Naive thymus-derived CD4-positive, alpha-beta T cell (primary cell): Measurements from ENCODE around the gene SMR3A. TPM values are rescaled to one million over a fixed set of nuclear protein-coding genes. Genes with fewer than 3 reads are reported as not detected.

ENCODE experiments used
- ATAC-seq: fragments of 150-1000 bp; cut with Tn5 transposase; 2 replicates; pipeline ENCODE4 v1.10.0; 2021; ENCODE audit warnings: mild to moderate bottlenecking, moderate library complexity
- CTCF ChIA-PET: fragments of 350-600 bp; sonication (Branson Sonifier 250); formaldehyde crosslinking; loops from one replicate; lab custom pipeline; 2021; ENCODE audit warnings: antibody characterized with exemption; lab: Charles Lee
- POLR2A ChIA-PET: fragments of 350-600 bp; sonication (Branson Sonifier 250); formaldehyde crosslinking; loops from one replicate; lab custom pipeline; 2021; ENCODE audit warnings: antibody characterized with exemption, inconsistent platforms; lab: Charles Lee
- DNase-seq, 9 donors: peaks; one replicate each; pipeline versions ENCODE4 v3.0.0 to v3.0.0-alpha.2; 2020 to 2022; ENCODE audit warnings: mixed read lengths in 1 of 9
- H3K27ac ChIP-seq: one replicate; pipeline ENCODE4 v1.7.0; 2013; ENCODE audit warnings: mild to moderate bottlenecking, low read depth, low read length, moderate library complexity
- H3K27me3 ChIP-seq, 2 donors: one replicate each; pipeline ENCODE4 v1.7.0; 2013; ENCODE audit warnings: low read length in 2 of 2, mild to moderate bottlenecking in 2 of 2, moderate library complexity in 2 of 2; ENCODE audit not compliant: control insufficient read depth in 2 of 2, insufficient read depth in 2 of 2
- H3K36me3 ChIP-seq, 3 experiments: 1 replicate in 2 of 3; 2 replicates in 1 of 3; pipeline ENCODE4 v1.7.0; 2013; ENCODE audit warnings: low read length in 3 of 3, mild to moderate bottlenecking in 3 of 3, moderate library complexity in 1 of 3; ENCODE audit not compliant: insufficient read depth in 3 of 3, control insufficient read depth in 2 of 3
- H3K4me1 ChIP-seq, 2 donors: one replicate each; pipeline ENCODE4 v1.7.0; 2013; ENCODE audit warnings: low read length in 2 of 2, mild to moderate bottlenecking in 2 of 2, moderate library complexity in 1 of 2; ENCODE audit not compliant: control insufficient read depth in 2 of 2, insufficient read depth in 2 of 2
- H3K4me3 ChIP-seq: 2 replicates; pipeline ENCODE4 v1.7.0; 2013; ENCODE audit warnings: mild to moderate bottlenecking, low read length
- H3K9me3 ChIP-seq, 3 experiments: 1 replicate in 2 of 3; 2 replicates in 1 of 3; pipeline ENCODE4 v1.7.0; 2013; ENCODE audit warnings: low read length in 3 of 3; ENCODE audit not compliant: control insufficient read depth in 2 of 3
- H3K27ac Mint-ChIP-seq, 9 donors: one replicate each; pipeline ENCODE4 v1.8.0; 2020 to 2022; ENCODE audit warnings: mixed read lengths in 9 of 9, mild to moderate bottlenecking in 8 of 9, moderate library complexity in 5 of 9, inconsistent platforms in 2 of 9
- H3K27me3 Mint-ChIP-seq, 5 donors: one replicate each; pipeline ENCODE4 v1.8.0; 2021 to 2022; ENCODE audit warnings: mixed read lengths in 5 of 5, mild to moderate bottlenecking in 1 of 5
- H3K36me3 Mint-ChIP-seq, 5 donors: one replicate each; pipeline ENCODE4 v1.8.0; 2020 to 2022; ENCODE audit warnings: mixed read lengths in 5 of 5, mild to moderate bottlenecking in 3 of 5, inconsistent platforms in 1 of 5
- H3K4me1 Mint-ChIP-seq, 7 donors: one replicate each; pipeline ENCODE4 v1.8.0; 2020 to 2022; ENCODE audit warnings: mixed read lengths in 7 of 7, mild to moderate bottlenecking in 3 of 7, inconsistent platforms in 1 of 7
- H3K4me3 Mint-ChIP-seq, 10 donors: one replicate each; pipeline ENCODE4 v1.8.0; 2020 to 2022; ENCODE audit warnings: mild to moderate bottlenecking in 10 of 10, mixed read lengths in 10 of 10, moderate library complexity in 6 of 10, inconsistent platforms in 2 of 10
- H3K9me3 Mint-ChIP-seq, 11 donors: one replicate each; pipeline ENCODE4 v1.8.0; 2020 to 2022; ENCODE audit warnings: mixed read lengths in 11 of 11, mild to moderate bottlenecking in 4 of 11, inconsistent platforms in 1 of 11, moderate library complexity in 1 of 11
- intact Hi-C, 2 donors: fragments of 100-400 bp; cut with micrococcal nuclease; formaldehyde crosslinking; loops; one replicate each; pipeline ENCODE4 v1.15.1; 2023
- polyA plus RNA-seq, 2 donors: library from polyadenylated mRNA; unstranded; fragments of 300-500 nt; fragmentation: Illumina TruSeq; gene quantifications; one replicate each; pipeline ENCODE4 v1.2.3, GENCODE V29; 2021
- total RNA-seq, 6 experiments: library from RNA in 5 of 6; stranded (reverse) in 5 of 6; gene quantifications; 1 replicate in 5 of 6; 2 replicates in 1 of 6; pipeline ENCODE4 v1.2.3 and lab custom pipeline; 2021 to 2026

SMR3A gene
- not detected for total RNA-seq
- polyA plus RNA-seq = not detected
- not detected for total RNA-seq (lab: John Stamatoyannopoulos, UW)

DNA sequence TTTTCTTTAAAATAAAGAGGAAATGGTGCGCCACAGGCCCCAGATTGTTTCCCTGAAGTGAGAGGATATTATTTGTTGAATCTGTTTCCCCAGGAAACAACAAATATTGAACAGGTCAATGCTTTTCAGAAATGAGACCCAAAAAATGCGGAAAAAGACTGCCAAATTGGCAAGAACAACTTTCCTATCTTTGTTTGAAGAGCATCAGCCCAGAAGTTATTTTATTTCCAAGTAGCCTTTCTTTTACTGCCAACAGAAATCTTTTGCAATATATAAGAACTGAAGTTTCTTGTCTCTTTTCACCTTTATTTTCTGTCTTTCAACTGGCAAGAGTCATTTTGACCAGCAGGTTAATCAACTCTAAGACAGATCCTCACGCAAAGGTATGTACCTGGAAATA is at the start of gene SMR3A:
SMR3A (plus strand) TSS at position 301 of the 400 bp plus-strand sequence. CDS start 1,356 bp downstream, outside the sequence.
- no peak for ATAC-seq
- CTCF ChIA-PET = no interaction called here
- peaks cover 0 to under 1% (median 0%) of the 10 kb centered on the region in 5 donors for H3K27me3 Mint-ChIP-seq
- Histone ChIP-seq H3K4me1 (no peaks in the 10 kb centered on the region), H3K9me3 (no peaks in the 10 kb centered on the region), H3K4me3 (no peak within 1 kb of the TSS), H3K27me3 (no peaks in the 10 kb centered on the region), H3K27ac (no peak within 1 kb of the TSS), H3K36me3 (no peaks in the 10 kb centered on the region)
- H3K4me1 Mint-ChIP-seq = no peaks in the 10 kb centered on the region
- H3K9me3 Mint-ChIP-seq = peaks cover 0 to under 1% (median 0%) of the 10 kb centered on the region in 11 donors
- DNase-seq = no peak
- no peak within 1 kb of the TSS for H3K27ac Mint-ChIP-seq
- no peak within 1 kb of the TSS for H3K4me3 Mint-ChIP-seq
- H3K36me3 Mint-ChIP-seq = no peaks in the 10 kb centered on the region
- POLR2A ChIA-PET = no interaction called here
- intact Hi-C loops = no loop called here

DNA sequence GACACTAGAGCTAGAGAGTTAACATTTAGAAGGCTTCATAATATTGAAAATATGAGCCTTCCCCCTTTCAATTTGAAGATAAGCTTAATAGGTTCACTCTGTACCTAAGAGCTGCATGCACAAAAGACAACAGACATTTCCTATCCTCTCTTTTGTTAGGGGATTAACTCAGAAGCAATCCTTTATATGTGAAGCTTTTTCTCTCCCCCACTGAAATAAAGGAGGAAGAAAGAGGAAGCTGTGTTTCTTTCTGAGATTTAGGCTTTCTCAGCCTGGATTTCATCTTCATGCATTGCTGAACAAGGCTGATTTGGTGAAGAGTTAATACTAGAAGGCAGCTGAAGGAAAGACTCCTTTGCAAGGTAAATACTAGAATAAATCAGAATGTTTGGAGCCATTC is 46.8 kb upstream of the SMR3A start:
- Histone ChIP-seq H3K27me3 (no peaks in the 10 kb centered on the region), H3K36me3 (no peaks in the 10 kb centered on the region), H3K9me3 (no peaks in the 10 kb centered on the region), H3K4me1 (no peaks in the 10 kb centered on the region), H3K27ac (no peak overlapping the region), H3K4me3 (no peak overlapping the region)
- no peak for ATAC-seq
- intact Hi-C loops = no loop called here
- Mint-ChIP-seq H3K4me1 (no peaks in the 10 kb centered on the region), H3K27me3 (no peaks in the 10 kb centered on the region), H3K9me3 (peaks cover 0 to 7% (median 0%) of the 10 kb centered on the region in 11 donors), H3K4me3 (no peak overlapping the region), H3K36me3 (no peaks in the 10 kb centered on the region), H3K27ac (no peak overlapping the region)
- no peak for DNase-seq
- ChIA-PET CTCF (no interaction called here), POLR2A (no interaction called here)

DNA sequence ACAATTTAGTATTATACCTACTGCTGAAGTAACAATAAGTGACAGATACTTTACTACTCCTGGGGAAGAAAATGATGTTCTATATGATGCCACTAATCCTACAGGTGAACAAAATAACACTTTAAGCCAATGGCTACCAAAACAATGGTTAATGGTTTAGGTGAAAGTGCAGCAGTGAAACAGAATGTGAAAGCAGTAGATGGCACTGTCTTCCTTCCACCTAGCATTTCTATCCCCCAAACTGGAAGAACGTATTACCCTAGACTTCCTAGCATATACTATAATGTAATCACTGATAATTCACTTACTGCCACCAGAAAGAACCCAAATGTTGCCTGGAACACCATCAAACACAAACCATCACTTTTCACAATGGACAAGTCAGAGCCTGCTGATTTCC is 44.6 kb upstream of the SMR3A start:
- H3K27ac Mint-ChIP-seq = no peak overlapping the region
- Histone ChIP-seq H3K36me3 (no peaks in the 10 kb centered on the region), H3K4me1 (no peaks in the 10 kb centered on the region), H3K27me3 (no peaks in the 10 kb centered on the region), H3K27ac (no peak overlapping the region), H3K9me3 (no peaks in the 10 kb centered on the region), H3K4me3 (no peak overlapping the region)
- intact Hi-C loops = no loop called here
- H3K4me3 Mint-ChIP-seq = no peak overlapping the region
- ChIA-PET CTCF (no interaction called here), POLR2A (no interaction called here)
- H3K4me1 Mint-ChIP-seq = no peaks in the 10 kb centered on the region
- ATAC-seq = no peak
- H3K36me3 Mint-ChIP-seq = no peaks in the 10 kb centered on the region
- no peaks in the 10 kb centered on the region for H3K27me3 Mint-ChIP-seq
- H3K9me3 Mint-ChIP-seq = peaks cover 0 to 11% (median 0%) of the 10 kb centered on the region in 11 donors
- DNase-seq = no peak

DNA sequence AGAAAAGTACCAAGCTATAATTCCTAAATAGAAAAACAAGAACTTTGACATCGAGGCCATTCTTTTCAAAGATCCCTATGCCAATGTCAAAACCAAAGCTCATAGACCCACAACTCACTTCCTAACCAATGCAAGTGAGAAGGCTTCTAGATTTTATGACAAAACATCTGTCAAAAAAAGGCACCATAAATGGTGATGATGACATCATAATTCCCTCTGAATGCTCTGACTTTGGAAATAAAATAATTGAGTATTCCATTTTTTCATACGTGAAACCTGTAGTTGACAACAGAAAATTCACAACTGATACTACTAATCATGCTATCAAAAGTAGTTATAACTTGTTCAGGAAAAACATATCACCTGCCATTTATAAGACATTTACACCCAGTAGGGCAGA is 34.5 kb upstream of the SMR3A start:
- intact Hi-C loops = no loop called here
- ATAC-seq = no peak
- Mint-ChIP-seq H3K9me3 (peaks cover 0 to 4% (median 0%) of the 10 kb centered on the region in 11 donors), H3K27me3 (no peaks in the 10 kb centered on the region), H3K36me3 (no peaks in the 10 kb centered on the region), H3K27ac (no peak overlapping the region), H3K4me1 (no peaks in the 10 kb centered on the region), H3K4me3 (no peak overlapping the region)
- Histone ChIP-seq H3K27ac (no peak overlapping the region), H3K9me3 (no peaks in the 10 kb centered on the region), H3K4me1 (no peaks in the 10 kb centered on the region), H3K36me3 (no peaks in the 10 kb centered on the region), H3K4me3 (no peak overlapping the region), H3K27me3 (no peaks in the 10 kb centered on the region)
- ChIA-PET POLR2A (no interaction called here), CTCF (no interaction called here)
- DNase-seq = no peak

DNA sequence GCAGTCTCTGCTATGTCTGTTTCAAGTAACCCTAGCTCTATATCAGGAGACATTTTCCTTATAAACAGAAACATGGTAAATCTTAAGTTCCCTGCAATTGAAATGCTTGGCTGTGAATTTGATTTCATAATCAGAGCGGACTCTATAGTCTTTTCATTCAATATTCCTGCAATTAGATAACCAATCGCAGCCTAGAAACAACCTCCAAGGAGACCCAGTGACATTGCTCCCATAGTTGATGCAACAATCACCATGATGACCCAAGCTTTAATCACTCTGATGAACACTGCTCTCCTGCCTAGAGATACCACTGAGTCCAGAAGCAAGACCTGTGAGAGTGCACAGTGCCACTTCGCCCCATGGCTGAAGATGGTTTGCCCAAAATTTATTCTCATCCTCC is 25.9 kb upstream of the SMR3A start, which contains the start of gene CABS1:
CABS1 (plus strand) TSS at position 301 of the 400 bp plus-strand sequence; CDS start at position 360, 59 bp downstream.
- intact Hi-C loops = no loop called here
- Histone ChIP-seq H3K4me1 (no peaks in the 10 kb centered on the region), H3K36me3 (no peaks in the 10 kb centered on the region), H3K27me3 (no peaks in the 10 kb centered on the region), H3K27ac (no peak within 1 kb of the TSS), H3K4me3 (no peak within 1 kb of the TSS), H3K9me3 (no peaks in the 10 kb centered on the region)
- H3K36me3 Mint-ChIP-seq = no peaks in the 10 kb centered on the region
- no peaks in the 10 kb centered on the region for H3K27me3 Mint-ChIP-seq
- DNase-seq = no peak
- no peaks in the 10 kb centered on the region for H3K4me1 Mint-ChIP-seq
- no peak within 1 kb of the TSS for H3K4me3 Mint-ChIP-seq
- ATAC-seq = no peak
- ChIA-PET CTCF (no interaction called here), POLR2A (no interaction called here)
- peaks cover 0 to 6% (median 0%) of the 10 kb centered on the region in 11 donors for H3K9me3 Mint-ChIP-seq
- no peak within 1 kb of the TSS for H3K27ac Mint-ChIP-seq

DNA sequence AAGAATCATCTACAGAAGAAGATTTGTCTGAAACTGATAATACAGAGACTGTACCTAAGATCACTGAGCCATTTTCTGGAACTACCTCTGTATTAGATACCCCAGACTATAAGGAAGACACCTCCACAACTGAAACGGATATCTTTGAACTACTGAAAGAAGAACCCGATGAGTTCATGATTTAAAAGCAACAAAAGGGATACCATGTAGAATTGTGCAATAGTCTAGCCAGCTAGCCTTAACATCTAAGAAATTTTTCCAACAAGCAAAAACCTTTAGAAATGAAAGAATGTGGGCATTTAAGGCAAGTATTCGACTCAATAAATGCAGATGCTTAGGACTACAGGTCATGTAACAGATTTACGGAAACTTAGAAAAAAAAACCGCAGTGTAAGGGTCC is 24.5 kb upstream of the SMR3A start:
- DNase-seq = no peak
- ChIA-PET POLR2A (no interaction called here), CTCF (no interaction called here)
- H3K27ac ChIP-seq = no peak overlapping the region
- Mint-ChIP-seq H3K4me1 (no peaks in the 10 kb centered on the region), H3K4me3 (no peak overlapping the region), H3K27me3 (no peaks in the 10 kb centered on the region), H3K36me3 (no peaks in the 10 kb centered on the region), H3K9me3 (peaks cover 0 to 6% (median 0%) of the 10 kb centered on the region in 11 donors), H3K27ac (no peak overlapping the region)
- no peaks in the 10 kb centered on the region for H3K4me1 ChIP-seq
- ATAC-seq = no peak
- intact Hi-C loops = no loop called here
- H3K9me3 ChIP-seq = no peaks in the 10 kb centered on the region
- H3K27me3 ChIP-seq = no peaks in the 10 kb centered on the region
- no peaks in the 10 kb centered on the region for H3K36me3 ChIP-seq
- no peak overlapping the region for H3K4me3 ChIP-seq

DNA sequence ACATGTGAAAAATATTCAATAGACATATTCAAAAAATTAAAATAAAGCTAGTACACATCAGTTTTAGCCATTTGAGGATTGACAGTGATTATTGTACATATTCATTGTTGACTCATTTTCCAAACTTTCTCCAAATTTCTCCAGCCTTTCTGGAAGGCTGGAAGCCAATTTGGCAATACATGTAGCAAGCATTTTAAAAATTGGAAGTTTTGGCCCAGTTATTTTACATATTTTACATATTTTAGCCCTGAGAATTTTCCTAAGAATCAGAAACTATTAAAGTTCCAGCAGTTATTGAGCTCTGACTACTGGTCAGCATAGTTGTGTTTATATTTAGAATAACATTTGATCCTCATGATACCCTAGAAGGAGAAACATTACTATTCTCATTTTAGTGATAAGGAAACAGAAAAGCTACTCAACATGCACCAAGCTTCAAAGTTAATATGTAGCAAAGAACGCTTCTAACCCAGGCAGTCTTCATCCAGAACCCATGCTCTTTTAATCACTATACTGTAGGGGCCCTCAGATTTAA is 22.6 kb upstream of the SMR3A start:
- H3K9me3 Mint-ChIP-seq = peaks cover 0 to 9% (median 0%) of the 10 kb centered on the region in 11 donors
- ATAC-seq (no peak), DNase-seq (no peak)
- H3K4me1 Mint-ChIP-seq = no peaks in the 10 kb centered on the region
- no peak overlapping the region for H3K27ac Mint-ChIP-seq
- Histone ChIP-seq H3K9me3 (no peaks in the 10 kb centered on the region), H3K4me1 (no peaks in the 10 kb centered on the region), H3K4me3 (no peak overlapping the region), H3K27me3 (no peaks in the 10 kb centered on the region), H3K27ac (no peak overlapping the region), H3K36me3 (no peaks in the 10 kb centered on the region)
- ChIA-PET POLR2A (no interaction called here), CTCF (no interaction called here)
- H3K36me3 Mint-ChIP-seq = no peaks in the 10 kb centered on the region
- intact Hi-C loops = no loop called here
- H3K4me3 Mint-ChIP-seq = no peak overlapping the region
- no peaks in the 10 kb centered on the region for H3K27me3 Mint-ChIP-seq
